GM06990 (cell line): Measurements from ENCODE around the gene NETO2.

Source experiments
- DNase-seq: peaks from one replicate; pipeline ENCODE4 v3.0.0-alpha.2; 2011; ENCODE audit not compliant: insufficient read length; ENCODE audit errors: extremely low read depth
- H3K27me3 ChIP-seq: replicated peaks from 2 replicates; pipeline ENCODE4 v1.6.0; 2011; ENCODE audit warnings: low read length; ENCODE audit not compliant: control insufficient read depth, insufficient read depth
- H3K36me3 ChIP-seq: 2 replicates; pipeline ENCODE4 v1.5.1; 2011; ENCODE audit warnings: low read length; ENCODE audit not compliant: control insufficient read depth, insufficient read depth
- H3K4me3 ChIP-seq: replicated peaks from 2 replicates; pipeline ENCODE4 v1.5.1; 2011; ENCODE audit warnings: low read depth, mild to moderate bottlenecking, control low read depth, low read length
- CTCF ChIP-seq: IDR thresholded peaks from 2 replicates; pipeline ENCODE4 v1.5.1; 2011; ENCODE audit warnings: low read length, control low read depth, mild to moderate bottlenecking, inconsistent platforms; ENCODE audit not compliant: insufficient read depth, poor library complexity, severe bottlenecking

NETO2 gene

DNA sequence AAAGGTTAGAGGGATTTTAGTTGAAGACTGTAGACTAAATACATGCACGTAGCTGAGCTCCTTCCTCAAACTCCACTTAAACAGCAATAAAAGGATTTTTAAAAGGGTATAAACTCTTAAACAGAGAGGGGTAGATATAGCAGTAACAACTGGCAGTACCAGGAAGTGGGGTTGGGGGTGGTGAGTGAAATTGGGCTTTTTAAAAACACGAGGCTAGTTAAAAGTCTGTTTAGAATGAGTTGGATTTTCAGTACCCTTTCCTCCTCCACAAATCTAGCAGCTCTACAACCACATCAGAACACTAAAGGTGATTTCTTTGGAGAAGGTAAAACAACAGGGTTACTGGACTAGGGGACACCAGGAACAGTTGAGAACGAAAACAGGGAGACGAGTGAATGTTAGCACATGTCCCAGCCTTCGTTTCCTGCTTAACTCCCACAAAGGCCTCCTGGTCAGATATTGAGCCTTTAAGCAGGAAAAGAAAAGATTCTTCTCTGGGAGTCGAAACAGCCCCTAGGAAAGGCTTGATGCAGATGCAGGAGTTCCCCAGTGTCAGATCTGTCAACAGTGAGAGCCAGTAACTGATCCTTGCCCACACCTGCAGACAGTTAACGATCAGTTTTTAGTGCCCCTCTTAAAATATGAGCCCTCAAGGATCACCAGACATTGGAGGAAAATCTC lies 13.8 kb downstream of the NETO2 start:
- Histone ChIP-seq H3K27me3 (no peaks in the 10 kb centered on the region), H3K36me3 (peaks cover 2% of the 10 kb centered on the region; the same call in 1 of the 2 replicates), H3K4me3 (no peak overlapping the region)
- no peak for DNase-seq
- TF ChIP-seq CTCF: no peak

- no peak overlapping the region for H3K4me3 ChIP-seq
- DNase-seq: no peak
- no peaks in the 10 kb centered on the region for H3K27me3 ChIP-seq
- TF ChIP-seq CTCF: no peak
- H3K36me3 ChIP-seq: peaks cover 2% of the 10 kb centered on the region; the same call in 1 of the 2 replicates
These were observed 16.2 kb downstream of the NETO2 start for GRCh38 chr16:47127541-47127940.

DNA sequence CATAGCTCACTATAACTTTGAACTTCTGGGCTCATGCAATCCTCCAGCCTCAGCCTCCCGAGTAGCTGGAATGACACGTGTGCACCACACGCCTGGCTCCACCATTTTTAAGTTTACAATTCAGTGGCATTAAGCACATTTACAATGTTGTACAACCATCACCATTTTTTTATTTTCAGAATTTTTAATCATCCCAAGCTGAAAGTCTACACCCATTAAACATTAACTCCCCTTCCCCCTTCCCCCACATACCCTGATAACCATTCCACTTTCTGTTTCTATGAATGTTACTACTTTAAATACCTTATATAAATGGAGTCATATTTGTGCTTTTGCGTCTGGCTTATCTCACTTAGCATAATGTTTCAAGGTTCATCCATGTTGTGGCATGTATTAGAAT lies 18.0 kb downstream of the NETO2 start:
- DNase-seq: no peak
- Histone ChIP-seq H3K27me3 (no peaks in the 10 kb centered on the region), H3K4me3 (no peak overlapping the region), H3K36me3 (peaks cover 2% of the 10 kb centered on the region; the same call in 1 of the 2 replicates)
- TF ChIP-seq CTCF: no peak

DNA sequence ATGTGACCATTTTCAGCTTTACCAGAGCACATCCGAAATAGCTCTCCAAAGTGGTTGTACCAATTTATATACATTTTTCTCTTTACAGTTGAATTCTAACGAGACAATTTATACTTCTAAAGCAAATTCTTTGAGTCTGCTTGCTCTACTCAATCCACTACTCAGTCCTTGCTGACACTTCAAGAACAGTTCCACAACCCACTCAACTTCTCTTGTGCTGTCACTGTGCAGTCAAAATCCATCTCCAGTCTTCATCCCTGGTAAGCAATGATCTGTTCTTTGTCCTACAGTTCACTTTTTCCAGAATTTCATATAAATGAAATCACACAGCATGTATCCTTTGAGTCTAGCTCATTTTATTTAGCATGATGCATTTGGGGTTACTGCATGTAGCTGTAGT lies 30.6 kb downstream of the NETO2 start:
- peaks cover under 1% of the 10 kb centered on the region for H3K36me3 ChIP-seq
- TF ChIP-seq CTCF: no peak
- no peak overlapping the region for H3K4me3 ChIP-seq
- DNase-seq: no peak
- no peaks in the 10 kb centered on the region for H3K27me3 ChIP-seq

- Histone ChIP-seq H3K27me3 (no peaks in the 10 kb centered on the region), H3K36me3 (no peaks in the 10 kb centered on the region; the same call in none of the 2 replicates), H3K4me3 (no peak overlapping the region)
- DNase-seq: no peak
- TF ChIP-seq CTCF: no peak
These were observed 32.8 kb downstream of the NETO2 start for GRCh38 chr16:47110939-47111338.
